OCI-LY1 (cell line): ENCODE results near the gene ZNF155.

Source experiments
- H2AFZ ChIP-seq: fragments of 200-600 bp; sonication (generic), shearing (Covaris generic); 2 replicates; pipeline ENCODE4 v1.6.0; 2014; ENCODE audit warnings: antibody characterized with exemption, mild to moderate bottlenecking, low read length
- H3F3A ChIP-seq: fragments of 200-600 bp; sonication (generic), shearing (Covaris generic); 2 replicates; pipeline ENCODE4 v1.6.0; 2014; ENCODE audit warnings: mild to moderate bottlenecking, antibody characterized with exemption, low read length, moderate library complexity; ENCODE audit not compliant: insufficient read depth
- H3K27ac ChIP-seq: fragments of 200-600 bp; sonication (generic); 2 replicates; pipeline ENCODE4 v1.5.1; 2014; ENCODE audit warnings: low read length, mixed run types, mild to moderate bottlenecking, low read depth; ENCODE audit not compliant: poor library complexity, severe bottlenecking
- H3K27me3 ChIP-seq: fragments of 200-600 bp; sonication (generic); 2 replicates; pipeline ENCODE4 v1.6.0; 2014; ENCODE audit warnings: antibody characterized with exemption, mild to moderate bottlenecking, low read length, moderate library complexity; ENCODE audit not compliant: insufficient read depth
- H3K36me3 ChIP-seq: fragments of 200-600 bp; sonication (generic); 2 replicates; pipeline ENCODE4 v1.6.1; 2014; ENCODE audit warnings: mild to moderate bottlenecking, antibody characterized with exemption, low read length, moderate library complexity, mixed read lengths; ENCODE audit not compliant: insufficient read depth
- H3K4me1 ChIP-seq: fragments of 200-600 bp; sonication (generic); 2 replicates; pipeline ENCODE4 v1.5.1; 2014; ENCODE audit warnings: mild to moderate bottlenecking, low read length, moderate library complexity; ENCODE audit not compliant: insufficient read depth, severe bottlenecking
- H3K4me2 ChIP-seq: fragments of 200-600 bp; sonication (generic), shearing (Covaris generic); 2 replicates; pipeline ENCODE4 v1.6.1; 2014; ENCODE audit warnings: low read length
- H3K4me3 ChIP-seq: fragments of 200-600 bp; sonication (generic); 2 replicates; pipeline ENCODE4 v1.5.1; 2014; ENCODE audit warnings: low read length, low read depth, mild to moderate bottlenecking, mixed read lengths; ENCODE audit not compliant: poor library complexity, severe bottlenecking
- H3K79me2 ChIP-seq: fragments of 200-600 bp; shearing (Covaris generic); 2 replicates; pipeline ENCODE4 v1.6.1; 2016; ENCODE audit warnings: mixed run types, low read length, mixed read lengths; ENCODE audit not compliant: insufficient read depth
- H3K9ac ChIP-seq: fragments of 200-600 bp; sonication (generic), shearing (Covaris generic); 2 replicates; pipeline ENCODE4 v1.6.1; 2014; ENCODE audit warnings: mild to moderate bottlenecking, low read length, mixed read lengths
- H3K9me2 ChIP-seq: fragments of 200-600 bp; sonication (generic), shearing (Covaris generic); 2 replicates; pipeline ENCODE4 v1.6.1; 2014; ENCODE audit warnings: low read depth, mild to moderate bottlenecking, low read length, mixed read lengths
- H3K9me3 ChIP-seq: fragments of 200-600 bp; shearing (Covaris generic); 2 replicates; pipeline ENCODE4 v1.6.1; 2014; ENCODE audit warnings: low read length, mixed read lengths
- H4K20me1 ChIP-seq: fragments of 200-600 bp; sonication (generic), shearing (Covaris generic); 2 replicates; pipeline ENCODE4 v1.6.0; 2016; ENCODE audit warnings: mild to moderate bottlenecking, low read length; ENCODE audit not compliant: insufficient read depth
- CTCF ChIP-seq: fragments of 200-600 bp; sonication (generic), shearing (Covaris generic); IDR thresholded peaks from 2 replicates; pipeline ENCODE4 v1.5.1; 2017; ENCODE audit warnings: mild to moderate bottlenecking, antibody characterized with exemption, low read length, moderate library complexity, mixed read lengths
- EZH2 ChIP-seq: fragments of 200-600 bp; sonication (generic), shearing (Covaris generic); IDR thresholded peaks from 2 replicates; pipeline ENCODE4 v1.8.0; 2017; ENCODE audit warnings: borderline replicate concordance, mixed run types, mild to moderate bottlenecking, antibody characterized with exemption, low read length, moderate library complexity, mixed read lengths

The ZNF155 gene

GRCh38 chr19:43983544-43983911, 460 bp upstream of the ZNF155 start:
- no peak for TF ChIP-seq EZH2
- H3F3A ChIP-seq = no peaks in the 10 kb centered on the region
- no peak overlapping the region for H3K4me2 ChIP-seq
- H3K4me3 ChIP-seq = no peak overlapping the region
- no peaks in the 10 kb centered on the region for H3K36me3 ChIP-seq
- H3K27me3 ChIP-seq = no peaks in the 10 kb centered on the region
- H3K4me1 ChIP-seq = no peaks in the 10 kb centered on the region
- H3K27ac ChIP-seq = no peak overlapping the region
- no peaks in the 10 kb centered on the region for H3K9me2 ChIP-seq
- H3K79me2 ChIP-seq = no peaks in the 10 kb centered on the region
- no peak overlapping the region for H3K9ac ChIP-seq
- no peaks in the 10 kb centered on the region for H3K9me3 ChIP-seq
- no peak overlapping the region for H2AFZ ChIP-seq
- H4K20me1 ChIP-seq = no peaks in the 10 kb centered on the region

- Histone ChIP-seq H3K27ac (no peak overlapping the region), H3K9me2 (no peaks in the 10 kb centered on the region), H4K20me1 (no peaks in the 10 kb centered on the region), H3K9ac (no peak overlapping the region), H3K27me3 (no peaks in the 10 kb centered on the region), H2AFZ (no peak overlapping the region), H3K9me3 (no peaks in the 10 kb centered on the region), H3K4me3 (no peak overlapping the region), H3K4me1 (no peaks in the 10 kb centered on the region), H3K79me2 (no peaks in the 10 kb centered on the region), H3F3A (no peaks in the 10 kb centered on the region), H3K4me2 (no peak overlapping the region), H3K36me3 (no peaks in the 10 kb centered on the region)
- TF ChIP-seq CTCF (no peak), EZH2 (no peak)
Measured at GRCh38 chr19:43984687-43985000, 656 bp downstream of the ZNF155 start.

- Histone ChIP-seq H3K27ac (no peak overlapping the region), H3K9ac (no peak overlapping the region), H3K4me3 (no peak overlapping the region), H2AFZ (no peak overlapping the region), H3F3A (no peaks in the 10 kb centered on the region), H3K36me3 (no peaks in the 10 kb centered on the region), H3K9me3 (no peaks in the 10 kb centered on the region), H3K27me3 (no peaks in the 10 kb centered on the region), H3K79me2 (no peaks in the 10 kb centered on the region), H3K4me1 (peaks cover 5% of the 10 kb centered on the region), H3K4me2 (no peak overlapping the region), H4K20me1 (no peaks in the 10 kb centered on the region), H3K9me2 (no peaks in the 10 kb centered on the region)
- TF ChIP-seq CTCF = no peak
- no peak for TF ChIP-seq EZH2
Measured at GRCh38 chr19:43997631-43998290, 13.8 kb downstream of the ZNF155 start.

GRCh38 chr19:44002212-44002565, 18.2 kb downstream of the ZNF155 start:
- no peaks in the 10 kb centered on the region for H3K27me3 ChIP-seq
- no peaks in the 10 kb centered on the region for H3K79me2 ChIP-seq
- no peaks in the 10 kb centered on the region for H3F3A ChIP-seq
- peaks cover 11% of the 10 kb centered on the region for H3K4me1 ChIP-seq
- no peak overlapping the region for H3K27ac ChIP-seq
- H3K4me3 ChIP-seq = peak overlapping the region; percentile 76
- TF ChIP-seq CTCF = no peak
- no peak for TF ChIP-seq EZH2
- no peaks in the 10 kb centered on the region for H4K20me1 ChIP-seq
- H3K9ac ChIP-seq = peak overlapping the region; percentile 69
- H3K36me3 ChIP-seq = peaks cover 1% of the 10 kb centered on the region
- H3K4me2 ChIP-seq = peak overlapping the region; percentile 77
- H3K9me3 ChIP-seq = no peaks in the 10 kb centered on the region
- H2AFZ ChIP-seq = peak overlapping the region; percentile 91; the same call in 1 of the 2 replicates
- H3K9me2 ChIP-seq = no peaks in the 10 kb centered on the region
